A549 (cell line): Measurements from ENCODE around the gene RADIL. TPM values are rescaled to one million over a fixed set of nuclear protein-coding genes. Genes with fewer than 3 reads are reported as not detected.

Experiments
- ATAC-seq, 2 experiments: fragments of 200-7000 bp in 1 of 2; fragments of >200 bp in 1 of 2; cut with Nextera tagmentation in 1 of 2; cut with Tn5 transposase in 1 of 2; 3 replicates each; pipeline versions ENCODE4 v1.8.0 to v1.9.1; 2018 to 2020; ENCODE audit warnings: mild to moderate bottlenecking in 1 of 2, moderate library complexity in 1 of 2
- CTCF ChIA-PET: fragments of 300-600 bp; sonication (Branson Sonifier 250); formaldehyde crosslinking; extraction: SDS; loops from one replicate; lab custom pipeline; 2021; ENCODE audit warnings: antibody characterized with exemption, inconsistent platforms; lab: Yijun Ruan, JAX
- POLR2A ChIA-PET: fragments of 350-600 bp; formaldehyde crosslinking; extraction: SDS; loops from one replicate; lab custom pipeline; 2021; ENCODE audit warnings: antibody characterized with exemption, inconsistent platforms; lab: Yijun Ruan, JAX
- DNase-seq, 2 experiments: peaks; one replicate each; pipeline versions ENCODE4 v3.0.0 to v3.0.0-alpha.2; 2011 to 2016; ENCODE audit warnings: low read depth in 1 of 2, low spot score in 1 of 2
- FAIRE-seq: peaks from 2 replicates; lab custom pipeline; 2011; peaks lifted over from hg19 to GRCh38; lab: Jason Lieb, UNC
- H3K27ac ChIP-seq, 2 experiments: fragments of >200 bp; sonication (Bioruptor Twin); formaldehyde crosslinking; 3 replicates each; pipeline ENCODE4 v1.5.1; 2016 to 2017
- H3K4me1 ChIP-seq: fragments of >200 bp; sonication (Bioruptor Twin); formaldehyde crosslinking; 3 replicates; pipeline ENCODE4 v1.6.1; 2016
- H3K4me2 ChIP-seq: fragments of >200 bp; sonication (Bioruptor Twin); formaldehyde crosslinking; 3 replicates; pipeline ENCODE4 v1.6.1; 2016
- H3K4me3 ChIP-seq: fragments of >200 bp; sonication (Bioruptor Twin); formaldehyde crosslinking; 3 replicates; pipeline ENCODE4 v1.5.1; 2016
- H3K9me3 ChIP-seq: fragments of >200 bp; sonication (Bioruptor Twin); formaldehyde crosslinking; 3 replicates; pipeline ENCODE4 v1.6.1; 2016
- CHD2 ChIP-seq: fragments of 150-350 bp; IDR thresholded peaks from 2 replicates; pipeline ENCODE4 v1.6.1; 2014; ENCODE audit warnings: low read length; ENCODE audit not compliant: partially characterized antibody
- EHF ChIP-seq: fragments of 250-450 bp; sonication (Bioruptor Pico); IDR thresholded peaks from 2 replicates; pipeline ENCODE4 v1.5.0; 2020; ENCODE audit warnings: mild to moderate bottlenecking
- FOSL2 ChIP-seq, 2 experiments: fragments of 450-650 bp in 1 of 2; fragments of >200 bp in 1 of 2; sonication (Bioruptor Twin) in 1 of 2; formaldehyde crosslinking; IDR thresholded peaks; 2 replicates each; pipeline versions ENCODE4 v1.5.0 to v1.6.1; 2016 to 2020; ENCODE audit warnings: mild to moderate bottlenecking in 1 of 2, moderate library complexity in 1 of 2
- KDM5A ChIP-seq: fragments of 200-600 bp; sonication (generic); IDR thresholded peaks from 2 replicates; pipeline ENCODE4 v1.6.1; 2016; ENCODE audit warnings: antibody characterized with exemption, mild to moderate bottlenecking
- NFE2L2 ChIP-seq: fragments of 150-350 bp; conservative IDR thresholded peaks from 2 replicates; pipeline ENCODE4 v1.6.1; 2014; ENCODE audit warnings: low read length
- RFX5 ChIP-seq: fragments of 450-650 bp; IDR thresholded peaks from 2 replicates; pipeline ENCODE4 v1.7.1; 2014; ENCODE audit warnings: antibody characterized with exemption, mild to moderate bottlenecking, moderate library complexity
- SMC3 ChIP-seq: fragments of >200 bp; sonication (Bioruptor Twin); formaldehyde crosslinking; IDR thresholded peaks from 3 replicates; pipeline ENCODE4 v1.6.1; 2018; ENCODE audit warnings: inconsistent platforms
- TP53 ChIP-seq: fragments of 250-450 bp; sonication (Bioruptor Pico); IDR thresholded peaks from 2 replicates; pipeline ENCODE4 v1.5.0; 2021; ENCODE audit warnings: mild to moderate bottlenecking, moderate library complexity
- ZFP36 ChIP-seq: fragments of 450-650 bp; IDR thresholded peaks from 2 replicates; pipeline ENCODE4 v1.6.1; 2014; ENCODE audit warnings: borderline replicate concordance; ENCODE audit not compliant: partially characterized antibody
- ZSCAN20 ChIP-seq: fragments of 250-450 bp; sonication (Bioruptor Pico); IDR thresholded peaks from 2 replicates; pipeline ENCODE4 v1.8.0; 2022; ENCODE audit warnings: mild to moderate bottlenecking, moderate library complexity
- WGBS: methylation state at CpG from one replicate; pipeline ENCODE4 v1.1.6; 2017; ENCODE audit errors: missing lambda C conversion rate; 5-methylcytosine and 5-hydroxymethylcytosine counted together
- polyA plus RNA-seq, 4 experiments: library from polyadenylated mRNA; depleted of rRNA in 3 of 4; stranded (reverse); fragments of >200 nt; fragmentation: RNase III in 1 of 4; extraction: RNeasy Plus Mini Kit Qiagen cat#74134 plus additional on column Dnase treatment in 1 of 4; gene quantifications; 2 replicates in 3 of 4; 3 replicates in 1 of 4; pipeline ENCODE4 v1.2.3, GENCODE V29; 2011 to 2017
- TF ChIP-seq, protein P1 (sequence below): fragments of >200 bp; sonication (Bioruptor Twin); formaldehyde crosslinking; IDR thresholded peaks from 3 replicates; pipeline ENCODE4 v1.5.1; 2016
- TF ChIP-seq, protein P2 (sequence below): IDR thresholded peaks from 2 replicates; pipeline ENCODE4 v1.6.1; 2012; ENCODE audit warnings: low read depth, borderline replicate concordance
- TF ChIP-seq, protein P3 (sequence below): fragments of 200-600 bp; sonication (generic); IDR thresholded peaks from 2 replicates; pipeline ENCODE4 v1.6.1; 2016; ENCODE audit warnings: antibody characterized with exemption, mild to moderate bottlenecking, moderate library complexity

Gene RADIL
- polyA plus RNA-seq, 2 of the 4 experiments (the other 2 are of a cell fraction): 1.0 to 1.1 TPM

DNA sequence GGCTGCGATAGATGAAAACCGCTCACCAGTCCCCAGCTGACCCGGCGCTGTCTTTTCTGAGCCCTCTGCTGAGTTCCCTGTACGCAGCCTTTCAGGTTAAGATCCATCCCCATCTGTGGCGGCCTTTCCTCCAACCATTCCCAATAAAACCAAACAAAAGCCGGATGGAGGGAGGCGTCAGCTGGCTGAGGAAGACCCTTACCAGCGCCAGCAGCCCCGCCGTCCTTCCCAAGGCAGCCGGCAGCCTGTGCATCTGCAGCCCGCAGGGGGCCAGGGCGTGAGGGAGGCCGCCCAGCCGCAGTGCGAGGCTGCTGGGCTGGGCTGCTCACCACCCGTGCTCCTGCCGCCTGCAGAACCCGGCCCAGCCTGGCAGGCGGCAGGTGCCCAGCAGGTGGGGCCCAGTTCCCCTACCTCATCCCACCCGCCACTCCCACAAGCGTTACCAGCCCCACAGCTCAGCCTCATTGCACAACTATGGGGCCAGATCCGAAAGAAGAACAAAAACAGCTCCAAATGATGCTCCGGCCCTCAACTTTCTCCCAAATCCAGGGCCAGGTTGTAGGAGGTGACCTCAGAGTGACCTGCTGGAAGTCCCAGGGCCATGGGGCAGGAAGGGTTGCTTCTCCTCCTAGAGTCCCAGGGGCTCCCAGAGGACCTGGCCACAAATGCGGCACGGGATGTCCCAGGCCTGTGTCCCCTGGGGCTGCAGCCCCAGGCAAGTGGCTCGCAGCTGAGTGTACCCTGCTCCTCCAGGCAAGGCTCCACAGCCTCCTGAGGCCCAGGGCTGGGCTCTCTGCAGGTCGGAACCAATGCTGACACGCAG lies 45.5 kb downstream of the RADIL start:
- 83% methylated on average over 18 of the region's 30 CpGs for WGBS
- Histone ChIP-seq H3K27ac (no peak overlapping the region), H3K4me3 (no peak overlapping the region), H3K9me3 (no peaks in the 10 kb centered on the region), H3K4me2 (no peak overlapping the region)
- CTCF ChIA-PET: interaction anchor here (0.9 kb wide), 1 partner anchor 45 kb away, joined by 4 read pairs; no protein-coding TSS in a partner anchor
- no peak for DNase-seq
- FAIRE-seq: no peak
- TF ChIP-seq NFE2L2 (no peak), ZSCAN20 (CRISPR knock-in tag) (no peak), EHF (no peak)
- TF ChIP-seq, protein P1, sequence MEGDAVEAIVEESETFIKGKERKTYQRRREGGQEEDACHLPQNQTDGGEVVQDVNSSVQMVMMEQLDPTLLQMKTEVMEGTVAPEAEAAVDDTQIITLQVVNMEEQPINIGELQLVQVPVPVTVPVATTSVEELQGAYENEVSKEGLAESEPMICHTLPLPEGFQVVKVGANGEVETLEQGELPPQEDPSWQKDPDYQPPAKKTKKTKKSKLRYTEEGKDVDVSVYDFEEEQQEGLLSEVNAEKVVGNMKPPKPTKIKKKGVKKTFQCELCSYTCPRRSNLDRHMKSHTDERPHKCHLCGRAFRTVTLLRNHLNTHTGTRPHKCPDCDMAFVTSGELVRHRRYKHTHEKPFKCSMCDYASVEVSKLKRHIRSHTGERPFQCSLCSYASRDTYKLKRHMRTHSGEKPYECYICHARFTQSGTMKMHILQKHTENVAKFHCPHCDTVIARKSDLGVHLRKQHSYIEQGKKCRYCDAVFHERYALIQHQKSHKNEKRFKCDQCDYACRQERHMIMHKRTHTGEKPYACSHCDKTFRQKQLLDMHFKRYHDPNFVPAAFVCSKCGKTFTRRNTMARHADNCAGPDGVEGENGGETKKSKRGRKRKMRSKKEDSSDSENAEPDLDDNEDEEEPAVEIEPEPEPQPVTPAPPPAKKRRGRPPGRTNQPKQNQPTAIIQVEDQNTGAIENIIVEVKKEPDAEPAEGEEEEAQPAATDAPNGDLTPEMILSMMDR: no peak
- TF ChIP-seq, all 56 proteins: peak for 0
- no peaks in the 10 kb centered on the region for H3K4me1 ChIP-seq
- no peak for ATAC-seq
- POLR2A ChIA-PET: no interaction called here

DNA sequence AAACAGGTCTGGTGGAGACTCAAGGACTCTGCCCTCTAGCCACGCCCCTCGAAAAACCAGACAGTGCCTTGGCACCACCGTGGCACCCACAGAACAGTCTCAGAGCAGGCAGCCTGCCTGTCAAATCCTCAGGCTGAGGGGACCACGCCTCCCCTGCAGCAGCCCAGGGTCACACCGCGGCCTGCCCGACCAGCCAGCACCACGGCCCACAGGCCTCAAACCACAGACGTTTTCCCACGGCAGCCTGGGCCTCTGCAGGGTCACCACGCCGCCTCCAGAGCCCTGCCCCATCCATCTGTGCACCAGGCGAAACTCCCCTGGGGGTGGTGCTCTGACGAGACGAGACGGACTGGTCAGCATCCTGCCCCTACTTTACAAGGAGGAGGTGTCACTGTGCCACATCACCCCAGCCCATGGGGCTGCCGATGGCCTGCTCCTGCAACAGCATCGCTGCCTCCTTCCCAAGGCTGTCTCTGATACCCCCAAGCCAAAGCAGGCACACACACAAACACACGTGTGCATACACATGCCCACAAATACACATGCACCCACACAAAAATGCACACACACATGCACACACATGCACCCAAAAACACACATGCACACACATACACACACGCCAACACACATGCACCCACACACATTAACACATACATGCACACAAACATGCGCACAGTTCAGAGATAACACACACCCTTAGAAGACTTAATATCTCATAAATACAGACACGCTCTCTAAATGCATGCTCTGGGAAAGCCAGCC lies 46.3 kb downstream of the RADIL start:
- CTCF ChIA-PET: interaction anchor here (0.9 kb wide), 1 partner anchor 45 kb away, joined by 4 read pairs; no protein-coding TSS in a partner anchor
- 87% methylated on average over 21 of the region's 22 CpGs for WGBS
- POLR2A ChIA-PET: no interaction called here
- DNase-seq (no peak), FAIRE-seq (no peak), ATAC-seq (no peak)
- H3K4me3 ChIP-seq: no peak overlapping the region
- H3K9me3 ChIP-seq: no peaks in the 10 kb centered on the region
- TF ChIP-seq FOSL2 (IDR thresholded peaks at IDR 0.05) (no peak), FOSL2 (CRISPR knock-in tag; IDR thresholded peaks at IDR 0.05) (no peak), TP53 (CRISPR knock-in tag) (no peak), CHD2 (no peak), ZFP36 (no peak), SMC3 (no peak)
- TF ChIP-seq, protein P2, sequence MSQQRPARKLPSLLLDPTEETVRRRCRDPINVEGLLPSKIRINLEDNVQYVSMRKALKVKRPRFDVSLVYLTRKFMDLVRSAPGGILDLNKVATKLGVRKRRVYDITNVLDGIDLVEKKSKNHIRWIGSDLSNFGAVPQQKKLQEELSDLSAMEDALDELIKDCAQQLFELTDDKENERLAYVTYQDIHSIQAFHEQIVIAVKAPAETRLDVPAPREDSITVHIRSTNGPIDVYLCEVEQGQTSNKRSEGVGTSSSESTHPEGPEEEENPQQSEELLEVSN: no peak
- H3K27ac ChIP-seq: no peak overlapping the region
- no peaks in the 10 kb centered on the region for H3K4me1 ChIP-seq
- H3K4me2 ChIP-seq: no peak overlapping the region

DNA sequence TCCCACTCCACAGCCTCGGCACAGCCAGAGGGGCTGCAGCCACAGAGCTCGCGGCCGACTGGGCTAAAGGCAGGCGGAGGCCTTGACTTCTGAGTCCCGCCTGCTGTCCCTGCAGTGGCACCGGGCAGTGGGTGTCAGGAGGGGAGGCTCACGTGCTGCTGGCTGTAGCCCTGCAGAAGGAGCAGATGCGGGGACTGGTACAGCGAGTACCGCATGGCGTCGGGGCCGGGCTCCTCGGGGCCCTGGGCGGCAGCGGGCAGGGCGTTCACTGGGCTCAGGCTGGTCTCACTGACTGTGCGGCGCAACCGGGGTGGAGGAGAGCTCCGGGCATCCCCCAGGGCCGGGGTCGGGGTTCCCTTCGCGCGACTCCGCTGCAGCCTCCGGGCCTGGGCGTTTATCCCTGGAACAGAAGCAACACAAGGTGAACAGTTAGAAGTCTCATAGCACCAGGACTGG lies 47.3 kb downstream of the RADIL start:
- POLR2A ChIA-PET: no interaction called here

More for the DNA sequence above, 47.3 kb downstream of the RADIL start:
- FAIRE-seq (no peak), DNase-seq (no peak), ATAC-seq (no peak)
- no peak overlapping the region for H3K4me2 ChIP-seq
- no peak overlapping the region for H3K27ac ChIP-seq
- CTCF ChIA-PET: interaction anchor here (1.0 kb wide), 1 partner anchor 47 kb away, joined by 3 read pairs; the partner anchor contains the start of gene RADIL
- H3K4me3 ChIP-seq: no peak overlapping the region
- TF ChIP-seq RFX5: no peak
- TF ChIP-seq, protein P3, sequence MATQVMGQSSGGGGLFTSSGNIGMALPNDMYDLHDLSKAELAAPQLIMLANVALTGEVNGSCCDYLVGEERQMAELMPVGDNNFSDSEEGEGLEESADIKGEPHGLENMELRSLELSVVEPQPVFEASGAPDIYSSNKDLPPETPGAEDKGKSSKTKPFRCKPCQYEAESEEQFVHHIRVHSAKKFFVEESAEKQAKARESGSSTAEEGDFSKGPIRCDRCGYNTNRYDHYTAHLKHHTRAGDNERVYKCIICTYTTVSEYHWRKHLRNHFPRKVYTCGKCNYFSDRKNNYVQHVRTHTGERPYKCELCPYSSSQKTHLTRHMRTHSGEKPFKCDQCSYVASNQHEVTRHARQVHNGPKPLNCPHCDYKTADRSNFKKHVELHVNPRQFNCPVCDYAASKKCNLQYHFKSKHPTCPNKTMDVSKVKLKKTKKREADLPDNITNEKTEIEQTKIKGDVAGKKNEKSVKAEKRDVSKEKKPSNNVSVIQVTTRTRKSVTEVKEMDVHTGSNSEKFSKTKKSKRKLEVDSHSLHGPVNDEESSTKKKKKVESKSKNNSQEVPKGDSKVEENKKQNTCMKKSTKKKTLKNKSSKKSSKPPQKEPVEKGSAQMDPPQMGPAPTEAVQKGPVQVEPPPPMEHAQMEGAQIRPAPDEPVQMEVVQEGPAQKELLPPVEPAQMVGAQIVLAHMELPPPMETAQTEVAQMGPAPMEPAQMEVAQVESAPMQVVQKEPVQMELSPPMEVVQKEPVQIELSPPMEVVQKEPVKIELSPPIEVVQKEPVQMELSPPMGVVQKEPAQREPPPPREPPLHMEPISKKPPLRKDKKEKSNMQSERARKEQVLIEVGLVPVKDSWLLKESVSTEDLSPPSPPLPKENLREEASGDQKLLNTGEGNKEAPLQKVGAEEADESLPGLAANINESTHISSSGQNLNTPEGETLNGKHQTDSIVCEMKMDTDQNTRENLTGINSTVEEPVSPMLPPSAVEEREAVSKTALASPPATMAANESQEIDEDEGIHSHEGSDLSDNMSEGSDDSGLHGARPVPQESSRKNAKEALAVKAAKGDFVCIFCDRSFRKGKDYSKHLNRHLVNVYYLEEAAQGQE: no peak
- TF ChIP-seq KDM5A: no peak
- TF ChIP-seq, protein P2: no peak
- WGBS: 93% methylated on average over 16 of the region's 30 CpGs
- no peaks in the 10 kb centered on the region for H3K4me1 ChIP-seq
- H3K9me3 ChIP-seq: no peaks in the 10 kb centered on the region
